GM21381 (cell line): Measurements from ENCODE around the gene NTF4.
"Not testable (repeated sequence)": the region's sequence is repeated elsewhere in the genome, so short reads cannot be mapped to it uniquely, and the experiment has no call there.

Experiments used
- ATAC-seq: cut with Tn5 transposase; IDR thresholded peaks from one replicate; pipeline ENCODE4 v1.9.1; 2021; ENCODE audit warnings: mild to moderate bottlenecking, moderate library complexity; ENCODE audit not compliant: unreplicated experiment

NTF4 gene

GRCh38 chr19:49057636-49058234 lies 6.9 kb downstream of the NTF4 start, which contains the start of gene CGB7:
Gene CGB7, minus strand, starts transcription at chr19:49057749. Its CDS starts 2,374 bp downstream, at chr19:49055375.
- no peak for ATAC-seq

DNA sequence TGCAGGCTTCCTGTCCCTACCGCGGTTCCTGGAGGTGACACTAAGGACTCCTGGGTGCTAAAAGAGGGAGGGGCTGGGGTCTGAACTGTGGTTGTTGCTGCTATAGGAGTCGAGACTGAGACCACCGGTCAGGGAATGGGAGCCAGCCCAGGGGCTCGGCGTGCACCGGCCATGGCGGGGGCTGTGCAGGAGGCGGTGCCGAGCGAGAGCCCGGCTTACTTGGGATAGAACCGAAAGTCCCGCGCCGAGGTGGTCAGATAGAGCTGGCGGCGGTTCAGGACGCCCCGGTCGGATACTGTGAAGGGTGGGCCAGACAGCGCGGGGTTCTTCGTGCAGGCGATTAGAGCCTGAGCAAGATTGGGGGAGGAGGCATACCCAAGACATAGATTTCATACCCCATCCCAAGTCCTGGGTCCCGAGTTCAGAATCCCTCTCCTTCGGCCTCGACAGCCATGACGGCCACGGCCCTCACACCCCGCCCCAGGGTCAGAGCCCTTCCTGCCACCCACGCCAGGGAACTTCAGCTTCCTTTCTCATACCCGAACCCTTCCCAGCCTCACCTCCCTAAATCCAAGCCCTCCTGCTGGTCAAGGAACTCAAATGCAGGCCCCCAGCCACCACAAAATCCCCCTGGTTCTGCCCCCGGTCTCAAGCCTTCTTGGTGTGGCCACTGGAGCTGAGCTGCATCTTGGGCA lies 7.6 kb downstream of the NTF4 start:
- not testable (repeated sequence) for ATAC-seq

DNA sequence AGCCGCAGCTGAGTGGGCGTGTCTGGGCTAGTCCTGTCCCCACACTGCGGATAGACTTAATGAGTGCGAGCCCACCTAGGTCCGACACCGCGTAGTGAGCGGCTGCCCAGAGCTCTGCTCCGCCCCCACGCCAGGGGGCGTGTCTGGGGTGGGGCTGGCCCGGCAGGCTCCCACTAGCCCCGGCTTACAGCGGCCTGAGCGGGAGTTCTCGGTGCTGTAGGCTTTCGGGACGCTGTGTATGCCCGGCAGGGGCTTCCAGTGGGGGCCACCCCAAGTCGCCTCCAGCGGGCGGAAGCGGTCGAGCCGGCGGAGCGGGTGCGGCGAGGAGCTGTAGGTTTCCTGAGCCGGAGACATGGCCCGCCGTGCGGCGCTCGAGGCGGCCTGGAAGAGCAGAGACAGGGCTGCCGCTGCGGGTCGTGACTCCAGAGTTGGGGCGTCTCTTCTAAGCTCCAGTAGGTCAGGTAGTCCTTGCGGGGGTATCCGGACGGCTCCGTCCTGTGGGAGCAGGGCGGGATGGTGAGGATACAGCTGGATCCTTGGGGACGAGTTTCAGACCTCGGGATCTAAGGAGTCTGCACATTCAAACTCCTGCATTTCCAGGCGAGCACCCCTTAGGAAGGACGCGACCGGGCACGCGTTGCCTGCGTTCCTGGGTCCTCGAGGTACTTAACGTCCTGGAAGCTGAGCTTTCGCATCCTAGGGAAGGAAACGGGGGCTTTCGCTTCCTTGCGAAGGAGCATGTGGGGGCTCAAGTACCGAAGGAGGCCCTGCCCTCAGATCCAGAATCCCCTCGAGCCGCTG lies 8.3 kb downstream of the NTF4 start:
- ATAC-seq, result peak; percentile 61

DNA sequence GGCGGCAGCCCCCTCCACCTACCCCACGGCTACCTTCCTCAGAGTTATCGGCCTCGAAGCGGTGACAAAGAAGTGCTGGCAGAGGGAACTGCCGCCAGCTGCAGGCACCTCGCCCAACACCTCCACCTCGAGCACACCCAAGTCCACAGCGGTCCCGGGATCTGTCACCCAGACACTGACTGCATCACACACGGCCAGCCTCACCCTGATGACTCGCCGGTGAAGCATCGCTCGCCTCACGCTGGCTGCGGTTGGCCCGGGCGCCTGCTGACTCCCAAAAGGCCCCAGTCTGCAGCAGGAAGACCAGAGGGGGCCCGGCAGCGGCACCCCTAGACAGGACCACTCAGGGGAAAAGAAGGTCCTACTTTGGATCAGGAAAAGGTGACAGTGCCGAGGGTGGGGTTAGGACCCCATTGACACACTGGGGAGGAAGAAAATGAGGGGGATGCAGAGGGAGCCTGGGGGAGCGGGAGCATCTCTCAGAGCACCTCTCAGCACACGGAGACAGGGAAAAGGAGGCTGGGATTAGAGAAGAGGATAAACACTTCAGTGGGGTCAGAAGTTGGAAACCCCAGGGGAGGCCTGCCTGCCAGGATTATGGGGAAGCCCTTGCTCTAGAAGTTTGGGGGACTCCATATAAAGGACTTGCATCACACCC lies 14.1 kb downstream of the NTF4 start:
- not testable (repeated sequence) for ATAC-seq

DNA sequence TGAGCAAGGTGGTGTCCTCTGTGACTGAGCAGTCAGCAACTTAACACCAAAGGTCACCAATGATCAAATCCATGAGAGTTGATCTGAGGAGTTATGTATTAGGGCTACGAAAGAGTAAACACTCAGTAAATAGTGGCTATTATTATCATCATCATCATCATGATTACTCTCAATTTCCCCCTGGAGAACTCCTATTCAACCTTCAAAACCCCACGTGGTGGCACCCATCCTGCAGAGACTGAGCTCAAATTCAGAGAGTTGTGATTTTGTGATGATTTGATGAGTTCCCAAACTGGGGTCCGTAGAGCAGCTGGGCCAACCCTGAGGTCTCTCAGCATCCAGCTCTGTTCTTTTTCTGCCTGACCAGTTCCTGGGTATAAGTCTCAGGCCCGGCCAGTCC lies 14.8 kb downstream of the NTF4 start:
- not testable (repeated sequence) for ATAC-seq

GRCh38 chr19:49049011-49049410 lies 15.6 kb downstream of the NTF4 start, which contains the start of gene CGB8:
Gene CGB8, minus strand, starts transcription at chr19:49049111. Its CDS starts 372 bp downstream, at chr19:49048739.
- ATAC-seq, result not testable (repeated sequence)

DNA sequence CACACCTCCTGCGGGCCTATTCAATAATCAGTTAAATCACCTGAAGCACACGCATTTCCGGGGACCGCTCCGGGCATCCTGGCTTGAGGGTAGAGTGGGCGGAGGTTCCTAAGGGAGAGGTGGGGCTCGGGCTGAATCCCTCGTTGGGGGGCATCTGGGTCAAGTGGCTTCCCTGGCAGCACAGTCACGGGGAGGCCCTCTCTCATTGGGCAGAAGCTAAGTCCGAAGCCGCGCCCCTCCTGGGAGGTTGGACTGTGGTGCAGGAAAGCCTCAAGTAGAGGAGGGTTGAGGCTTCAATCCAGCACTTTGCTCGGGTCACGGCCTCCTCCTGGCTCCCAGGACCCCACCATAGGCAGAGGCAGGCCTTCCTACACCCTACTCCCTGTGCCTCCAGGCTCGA lies 21.1 kb downstream of the NTF4 start, which contains the start of gene CGB5:
TSS of gene CGB5 (plus strand) at position 301 of the 400 bp plus-strand sequence. CDS start 362 bp downstream, outside the sequence.
- ATAC-seq, result not testable (repeated sequence)

DNA sequence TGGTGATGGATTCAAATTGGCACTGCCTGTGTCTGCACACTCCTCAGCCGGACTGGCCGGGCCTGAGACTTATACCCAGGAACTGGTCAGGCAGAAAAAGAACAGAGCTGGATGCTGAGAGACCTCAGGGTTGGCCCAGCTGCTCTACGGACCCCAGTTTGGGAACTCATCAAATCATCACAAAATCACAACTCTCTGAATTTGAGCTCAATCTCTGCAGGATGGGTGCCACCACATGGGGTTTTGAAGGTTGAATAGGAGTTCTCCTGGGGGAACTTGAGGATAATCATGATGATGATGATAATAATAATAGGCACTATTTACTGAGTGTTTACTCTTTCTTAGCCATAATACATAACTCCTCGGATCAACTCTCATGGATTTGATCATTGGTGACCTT lies 22.0 kb downstream of the NTF4 start:
- ATAC-seq, result not testable (repeated sequence)

- no peak for ATAC-seq
Measured at GRCh38 chr19:49042177-49042576, 22.4 kb downstream of the NTF4 start.

DNA sequence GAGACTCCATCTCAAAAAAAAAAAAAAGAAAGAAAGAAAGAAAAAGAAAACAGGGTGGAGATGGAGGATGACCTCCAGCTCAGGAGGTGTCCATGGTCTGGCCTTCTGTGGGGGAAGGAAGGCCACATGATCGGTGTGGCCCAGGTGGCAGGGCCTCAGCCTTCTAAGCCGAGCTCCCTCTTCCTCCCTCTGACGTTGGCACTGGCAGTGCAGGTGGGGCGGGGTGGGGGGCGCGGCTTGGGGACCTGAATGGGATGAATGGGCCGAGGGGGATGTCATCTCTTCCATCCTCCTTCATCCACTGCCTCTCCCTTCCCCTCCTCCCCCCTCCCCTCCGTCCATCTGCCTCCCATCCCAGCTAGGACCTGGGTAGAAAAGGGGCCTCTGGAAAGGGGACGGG lies 24.9 kb downstream of the NTF4 start:
- not testable (repeated sequence) for ATAC-seq

- ATAC-seq, result not testable (repeated sequence)
Measured at GRCh38 chr19:49038557-49039276, 25.9 kb downstream of the NTF4 start.

DNA sequence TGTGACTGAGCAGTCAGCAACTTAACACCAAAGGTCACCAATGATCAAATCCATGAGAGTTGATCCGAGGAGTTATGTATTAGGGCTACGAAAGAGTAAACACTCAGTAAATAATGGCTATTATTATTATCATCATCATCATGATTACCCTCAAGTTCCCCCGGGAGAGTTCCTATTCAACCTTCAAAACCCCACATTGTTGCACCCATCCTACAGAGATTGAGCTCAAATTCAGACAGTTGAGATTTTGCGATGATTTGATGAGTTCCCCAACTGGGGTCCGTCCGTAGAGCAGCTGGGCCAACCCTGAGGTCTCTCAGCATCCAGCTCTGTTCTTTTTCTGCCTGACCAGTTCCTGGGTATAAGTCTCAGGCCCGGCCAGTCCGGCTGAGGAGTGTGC lies 26.5 kb downstream of the NTF4 start:
- ATAC-seq, result not testable (repeated sequence)

DNA sequence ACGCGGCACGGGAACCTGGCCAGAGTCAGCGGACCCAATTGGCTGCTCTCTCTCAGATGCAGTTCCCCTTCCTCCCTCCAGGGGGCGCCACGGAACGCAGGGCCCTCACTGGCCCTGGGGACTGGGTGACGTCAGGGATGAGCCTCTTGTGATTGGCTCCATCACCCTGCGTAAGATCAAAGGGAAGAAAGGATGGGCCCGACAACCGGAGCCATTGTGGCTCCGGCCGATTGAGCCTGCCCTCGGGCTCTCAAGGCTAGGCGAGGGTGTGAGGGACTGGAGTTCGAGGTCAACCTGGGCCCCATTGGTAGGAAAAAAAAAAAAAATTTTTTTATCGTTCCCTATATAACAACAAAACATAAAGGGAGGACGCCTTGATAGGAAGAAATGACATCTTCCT lies 27.8 kb downstream of the NTF4 start, which contains the start of gene CGB1:
TSS of gene CGB1 (minus strand) at position 81 of the 400 bp plus-strand sequence. CDS start 184 bp downstream, outside the sequence.
- not testable (repeated sequence) for ATAC-seq

DNA sequence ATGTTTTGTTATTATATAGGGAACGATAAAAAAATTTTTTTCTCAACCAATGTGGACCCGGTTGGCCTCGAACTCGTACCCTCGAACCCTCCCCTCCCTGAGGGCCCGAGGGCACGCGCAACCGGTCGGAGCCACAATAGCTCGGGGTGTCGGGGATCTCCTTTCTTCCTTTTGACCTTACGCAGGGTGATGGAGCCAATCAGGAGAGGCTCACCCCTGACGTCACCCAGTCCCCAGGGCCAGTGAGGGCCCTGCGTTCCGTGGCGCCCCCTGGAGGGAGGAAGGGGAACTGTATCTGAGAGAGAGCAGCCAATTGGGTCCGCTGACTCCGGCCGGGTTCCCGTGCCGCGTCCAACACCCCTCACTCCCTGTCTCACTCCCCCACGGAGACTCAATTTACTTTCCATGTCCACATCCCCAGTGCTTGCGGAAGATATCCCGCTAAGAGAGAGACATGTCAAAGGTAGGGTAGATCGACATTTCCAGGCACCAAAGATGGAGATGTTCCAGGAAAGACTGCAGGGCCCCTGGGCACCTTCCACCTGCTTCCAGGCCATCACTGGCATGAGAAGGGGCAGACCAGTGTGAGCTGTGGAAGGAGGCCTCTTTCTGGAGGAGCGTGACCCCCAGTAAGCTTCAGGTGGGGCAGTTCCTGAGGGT lies 32.8 kb downstream of the NTF4 start, which contains the start of gene CGB2:
TSS of gene CGB2 (plus strand) at position 249 of the 660 bp plus-strand sequence. CDS start at position 455, 206 bp downstream.
- ATAC-seq, result not testable (repeated sequence)

GRCh38 chr19:49030323-49030722 lies 34.3 kb downstream of the NTF4 start:
- not testable (repeated sequence) for ATAC-seq

GRCh38 chr19:49029749-49030148 lies 34.9 kb downstream of the NTF4 start:
- not testable (repeated sequence) for ATAC-seq

DNA sequence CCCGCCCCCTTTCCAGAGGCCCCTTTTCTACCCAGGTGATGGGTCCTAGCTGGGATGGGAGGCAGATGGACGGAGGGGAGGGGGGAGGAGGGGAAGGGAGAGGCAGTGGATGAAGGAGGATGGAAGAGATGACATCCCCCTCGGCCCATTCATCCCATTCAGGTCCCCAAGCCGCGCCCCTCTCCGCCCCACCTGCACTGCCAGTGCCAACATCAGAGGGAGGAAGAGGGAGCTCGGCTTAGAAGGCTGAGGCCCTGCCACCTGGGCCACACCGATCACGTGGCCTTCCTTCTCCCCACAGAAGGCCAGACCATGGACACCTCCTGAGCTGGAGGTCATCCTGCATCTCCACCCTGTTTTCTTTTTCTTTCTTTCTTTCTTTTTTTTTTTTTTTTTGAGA lies 35.9 kb downstream of the NTF4 start:
- ATAC-seq, result not testable (repeated sequence)

- not testable (repeated sequence) for ATAC-seq
Measured at GRCh38 chr19:49025599-49025998, 39.0 kb downstream of the NTF4 start.

- ATAC-seq, result not testable (repeated sequence)
Measured at GRCh38 chr19:49025088-49025487, 39.5 kb downstream of the NTF4 start.
